SH-SY5Y (cell line): Measurements from ENCODE around the gene FOXK1.

Source experiments
- GATA2 ChIP-seq: IDR thresholded peaks from 2 replicates; pipeline ENCODE4 v1.6.1; 2011; ENCODE audit warnings: mild to moderate bottlenecking, low read depth, low read length
- GATA3 ChIP-seq: IDR thresholded peaks from 2 replicates; pipeline ENCODE4 v1.6.1; 2011; ENCODE audit warnings: low read depth, mild to moderate bottlenecking, low read length, moderate library complexity

DNA sequence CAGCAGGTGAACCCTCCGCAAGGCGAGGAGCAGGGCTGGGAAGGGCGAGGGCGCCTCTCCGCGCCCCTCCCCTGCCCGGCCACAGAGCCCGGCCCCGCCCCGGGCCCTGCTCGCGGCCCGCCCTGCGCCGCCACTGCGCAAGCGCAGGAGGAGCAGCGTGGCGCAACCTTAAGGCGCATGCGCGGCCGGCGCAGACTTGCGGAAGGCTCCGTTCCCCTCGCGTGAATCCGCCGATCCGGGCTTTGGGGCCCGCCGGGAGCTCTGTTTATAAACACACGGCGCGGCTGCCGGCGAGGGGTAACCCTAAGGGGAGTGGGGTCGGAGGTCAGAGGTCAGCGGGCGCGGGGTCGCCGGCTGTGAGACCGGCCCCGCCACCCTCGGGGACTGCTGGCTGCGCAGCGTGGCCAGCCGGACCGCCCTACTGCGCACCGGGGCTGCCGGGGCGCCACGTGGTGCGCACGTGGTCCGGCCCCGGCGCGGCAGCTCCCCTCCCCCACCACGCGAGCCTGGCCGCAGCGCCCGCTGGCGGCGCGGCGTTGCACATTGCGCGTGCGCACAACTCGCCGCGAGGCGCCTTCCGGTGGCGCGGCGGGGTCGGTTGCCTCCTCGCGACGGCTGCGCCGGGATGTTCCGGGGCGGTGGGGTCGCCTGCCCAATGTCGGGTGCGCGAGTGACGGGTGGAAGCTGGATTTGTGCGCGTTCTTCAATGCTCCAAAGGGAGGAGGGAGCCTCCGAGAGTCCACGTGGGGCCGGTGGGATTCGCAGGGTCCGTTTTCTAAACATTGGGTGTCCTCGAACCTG lies 40.2 kb upstream of the FOXK1 start:
- TF ChIP-seq GATA3, result no peak
- TF ChIP-seq GATA2, result no peak
